IPS-NIHi7 (cell line): Measurements from ENCODE around the gene CAPS.

ENCODE experiments used
- DNase-seq: peaks from one replicate; pipeline ENCODE4 v3.0.0; 2012; ENCODE audit warnings: mixed read lengths; ENCODE audit errors: extremely low spot score

Gene CAPS

DNA sequence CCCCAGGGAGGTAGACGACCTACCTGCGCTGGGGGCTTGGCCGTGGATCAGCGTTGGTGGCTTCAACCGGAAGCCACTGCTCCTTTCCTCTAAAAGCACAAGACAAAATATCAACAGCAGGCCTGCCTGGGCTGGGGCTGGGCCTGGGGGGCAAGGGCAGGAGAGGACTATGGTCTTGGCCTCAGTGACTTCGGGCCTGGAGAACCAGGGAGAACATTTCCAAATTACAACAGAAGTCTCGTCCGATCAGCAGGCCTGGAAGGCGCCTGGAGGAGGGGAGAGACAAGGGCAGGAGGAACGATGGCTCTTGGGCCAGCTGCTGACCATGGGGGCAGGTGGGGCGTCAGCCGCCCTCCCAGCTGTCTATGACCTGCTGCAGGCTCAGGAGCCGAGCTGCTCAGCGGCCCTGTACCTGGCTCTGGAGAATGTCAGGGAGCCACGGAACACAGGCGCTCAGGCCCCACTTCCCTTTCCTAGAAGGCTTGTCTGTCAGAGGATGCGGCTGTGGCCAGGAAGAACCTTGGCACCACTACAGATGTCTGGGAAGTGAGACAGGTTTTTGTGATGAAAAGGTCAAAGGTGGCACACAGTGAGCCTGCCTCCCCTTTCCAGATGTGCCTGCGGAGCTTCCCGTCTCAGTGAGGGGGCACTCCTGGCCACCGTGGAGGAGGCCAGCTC, 19.5 kb downstream of the CAPS start:
- DNase-seq, result no peak

GRCh38 chr19:5934069-5934401, 20.0 kb downstream of the CAPS start:
- DNase-seq, result no peak

DNA sequence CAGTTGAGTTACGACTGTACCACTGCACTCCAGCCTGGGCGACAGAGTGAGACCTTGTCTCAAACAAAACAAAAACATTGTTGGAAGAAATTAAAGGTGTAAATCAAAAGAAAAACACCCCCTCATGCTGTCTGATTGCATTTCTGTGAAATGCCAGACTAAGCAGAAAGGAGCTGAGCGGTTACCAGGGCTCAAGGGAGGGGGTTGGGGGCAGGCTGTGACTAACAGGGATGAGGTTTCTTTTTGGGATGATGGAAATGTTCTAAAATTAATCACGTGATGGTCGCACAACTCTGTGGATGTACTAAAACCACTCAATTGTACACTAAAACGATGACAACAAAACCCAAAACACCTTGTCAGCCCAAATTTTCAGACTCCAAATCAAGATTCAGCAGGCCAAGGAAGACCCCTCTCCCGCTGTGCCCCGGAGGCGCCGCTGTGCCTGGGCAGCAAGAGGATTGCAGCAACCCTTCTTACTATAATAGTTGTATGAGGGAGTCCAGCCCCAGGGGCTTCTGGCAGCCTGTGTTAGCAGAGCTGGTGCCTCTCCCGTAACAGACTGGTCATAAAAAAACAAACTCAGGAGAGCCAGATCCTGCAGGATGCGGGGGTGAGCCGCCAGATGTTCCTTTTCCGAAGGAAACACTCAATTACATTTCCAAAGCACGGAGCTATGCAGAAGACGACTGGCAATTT, 20.9 kb downstream of the CAPS start:
- DNase-seq, result no peak

DNA sequence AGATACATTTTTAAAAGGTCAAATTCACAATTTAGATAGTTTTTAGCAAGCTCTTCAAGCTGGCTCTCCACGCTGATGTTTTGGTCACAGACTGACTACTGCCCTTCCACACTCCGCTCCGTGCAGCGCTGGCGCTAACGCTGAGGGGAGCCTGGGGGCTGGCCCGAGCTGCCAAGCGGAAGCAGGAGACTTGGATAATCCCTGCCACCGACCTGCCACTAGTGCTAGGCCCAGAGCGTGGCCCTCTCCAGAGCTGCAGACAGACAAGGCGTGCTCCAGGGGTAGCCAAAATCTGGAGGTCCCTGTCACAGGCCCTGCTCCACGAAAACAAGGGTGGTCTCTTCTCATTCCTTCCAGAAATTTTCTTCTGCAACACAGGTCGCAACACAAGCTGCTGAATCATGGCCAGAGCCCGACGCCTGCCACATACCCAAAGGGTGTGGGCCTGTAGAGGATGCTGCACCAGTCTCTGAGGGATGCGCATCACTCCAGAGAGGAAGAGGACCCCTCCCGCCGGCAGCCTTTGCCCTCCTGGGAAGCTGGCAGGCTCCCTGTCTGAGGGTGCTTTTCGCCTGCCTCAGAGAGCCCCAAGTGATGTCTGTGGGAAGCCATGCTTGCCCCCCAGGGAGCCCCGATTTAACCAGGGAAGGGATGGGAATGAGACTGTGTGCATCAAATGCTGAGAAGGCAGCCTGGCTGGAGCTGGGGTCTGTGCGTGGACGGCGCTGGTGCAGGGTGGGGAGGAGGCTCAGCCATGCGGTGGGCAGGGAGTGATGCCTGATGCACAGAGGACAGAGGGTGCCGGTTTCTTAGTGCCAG, 21.6 kb downstream of the CAPS start:
- DNase-seq, result no peak

DNA sequence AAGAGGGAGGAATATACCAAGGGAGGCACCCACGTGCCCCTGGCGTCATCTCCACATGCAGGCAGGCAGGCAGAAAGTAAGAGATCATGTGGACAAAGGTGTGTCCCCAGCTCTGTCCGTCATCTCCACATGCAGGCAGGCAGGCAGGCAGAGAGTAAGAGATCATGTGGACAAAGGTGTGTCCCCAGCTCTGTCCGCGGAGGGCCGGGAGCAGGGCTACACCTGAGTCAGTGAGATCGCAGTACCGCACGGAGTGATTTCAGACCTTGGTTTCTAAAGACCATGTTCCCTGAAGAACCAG, 22.2 kb downstream of the CAPS start:
- DNase-seq, result no peak

DNA sequence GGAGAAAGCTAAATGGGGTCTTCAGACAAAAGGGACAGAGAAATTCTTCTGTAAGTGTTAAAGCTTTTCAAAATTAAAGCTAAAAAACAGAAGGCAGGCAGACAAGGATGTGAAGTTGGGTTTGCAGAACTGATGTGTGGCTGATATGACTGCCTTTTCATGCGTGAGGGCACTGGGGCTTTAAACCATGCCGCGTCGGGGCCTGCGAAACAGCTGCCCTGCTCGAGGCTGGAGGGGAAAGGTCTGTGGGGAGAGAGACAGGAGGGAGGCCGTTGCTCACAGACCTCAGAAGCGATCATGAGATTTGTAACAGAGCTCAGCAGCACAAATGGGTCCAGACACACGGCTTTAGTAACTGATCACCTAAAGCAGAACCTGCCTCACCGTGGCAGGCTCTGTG, 23.5 kb downstream of the CAPS start:
- DNase-seq, result no peak

DNA sequence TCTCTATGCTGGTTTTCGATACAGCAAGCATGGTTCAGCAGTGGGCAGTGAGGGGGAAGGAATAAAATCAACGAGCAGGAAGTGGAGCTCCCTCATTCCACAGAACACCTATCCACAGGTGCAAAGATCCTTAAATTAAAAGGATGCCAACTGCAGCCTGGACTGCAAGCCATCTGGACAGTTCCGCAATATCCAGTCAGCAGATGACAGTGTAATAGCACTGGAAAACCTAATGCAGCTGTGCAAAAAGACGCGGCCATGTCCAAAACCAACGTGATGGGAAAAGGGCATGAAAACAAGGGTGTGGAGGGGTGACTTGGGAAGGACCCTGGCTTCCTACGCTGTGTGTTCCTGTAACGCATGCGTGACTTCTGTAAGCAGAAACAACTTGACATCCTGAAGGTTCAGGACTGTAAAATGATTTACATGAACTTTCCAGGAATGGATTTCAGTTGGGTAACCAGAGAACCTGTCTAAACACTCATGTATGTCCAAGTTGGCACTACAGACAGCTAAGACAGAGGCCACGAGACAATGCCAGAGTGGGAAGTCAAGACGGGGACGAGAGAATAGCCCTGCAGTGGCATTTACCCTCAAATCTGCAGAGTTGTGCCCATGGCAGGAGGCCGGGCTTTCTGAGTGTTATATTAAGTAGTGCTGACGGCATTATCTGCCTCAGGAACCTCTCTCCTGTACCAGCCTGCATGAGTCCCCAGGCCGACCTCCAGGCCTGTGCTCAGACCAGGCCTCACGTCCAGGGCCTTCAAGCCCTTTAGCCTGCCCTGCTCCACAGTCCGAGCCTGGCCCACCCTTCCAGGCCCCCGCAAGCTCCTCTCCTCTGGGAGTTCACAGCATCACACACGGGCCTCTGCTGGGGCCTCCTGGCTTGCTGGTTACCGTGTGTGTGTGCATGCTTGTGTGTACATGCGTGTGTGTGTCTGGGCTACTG, 26.5 kb downstream of the CAPS start:
- DNase-seq, result no peak

GRCh38 chr19:5941673-5942072, 27.6 kb downstream of the CAPS start:
- no peak for DNase-seq

DNA sequence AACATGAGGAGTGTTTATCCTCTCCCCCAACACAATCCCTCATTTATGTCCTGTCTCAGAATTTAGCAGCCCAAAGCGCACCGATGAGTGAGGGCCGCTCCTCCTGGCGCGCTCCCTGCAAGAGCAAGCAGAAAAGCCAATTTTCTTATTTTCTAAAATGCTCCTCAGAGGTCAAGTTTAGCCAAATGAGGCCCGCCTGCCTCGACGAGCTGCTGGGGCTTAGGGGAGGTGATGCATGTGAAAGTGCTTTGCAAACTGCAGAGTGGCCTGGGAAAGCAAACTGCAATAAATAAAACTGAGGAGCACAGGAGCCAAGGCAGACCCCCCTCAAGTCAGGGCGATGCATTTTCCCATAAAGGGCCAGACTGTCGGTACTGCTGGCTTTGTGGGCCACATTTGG, 29.0 kb downstream of the CAPS start:
- DNase-seq, result no peak

DNA sequence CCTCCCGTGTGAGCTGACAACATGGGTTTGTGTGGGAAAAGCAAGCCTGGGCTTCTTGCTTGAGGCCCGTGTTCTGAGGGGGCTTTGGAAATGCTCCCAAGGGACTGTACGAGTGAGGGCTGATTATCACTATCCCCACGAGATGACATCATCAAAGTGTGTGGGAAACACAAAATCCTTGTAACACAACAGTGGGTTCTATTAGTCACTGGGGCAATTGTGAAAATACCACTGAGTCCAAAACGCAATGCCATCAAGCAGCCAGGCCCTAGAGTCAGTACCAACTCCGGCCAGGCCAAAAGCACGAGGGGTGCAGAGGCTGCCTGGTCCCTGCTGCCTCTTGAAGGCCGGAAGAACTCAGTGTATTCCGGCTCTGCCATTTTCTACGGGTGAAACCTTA, 29.6 kb downstream of the CAPS start:
- no peak for DNase-seq

GRCh38 chr19:5947435-5947834, 33.4 kb downstream of the CAPS start:
- no peak for DNase-seq

DNA sequence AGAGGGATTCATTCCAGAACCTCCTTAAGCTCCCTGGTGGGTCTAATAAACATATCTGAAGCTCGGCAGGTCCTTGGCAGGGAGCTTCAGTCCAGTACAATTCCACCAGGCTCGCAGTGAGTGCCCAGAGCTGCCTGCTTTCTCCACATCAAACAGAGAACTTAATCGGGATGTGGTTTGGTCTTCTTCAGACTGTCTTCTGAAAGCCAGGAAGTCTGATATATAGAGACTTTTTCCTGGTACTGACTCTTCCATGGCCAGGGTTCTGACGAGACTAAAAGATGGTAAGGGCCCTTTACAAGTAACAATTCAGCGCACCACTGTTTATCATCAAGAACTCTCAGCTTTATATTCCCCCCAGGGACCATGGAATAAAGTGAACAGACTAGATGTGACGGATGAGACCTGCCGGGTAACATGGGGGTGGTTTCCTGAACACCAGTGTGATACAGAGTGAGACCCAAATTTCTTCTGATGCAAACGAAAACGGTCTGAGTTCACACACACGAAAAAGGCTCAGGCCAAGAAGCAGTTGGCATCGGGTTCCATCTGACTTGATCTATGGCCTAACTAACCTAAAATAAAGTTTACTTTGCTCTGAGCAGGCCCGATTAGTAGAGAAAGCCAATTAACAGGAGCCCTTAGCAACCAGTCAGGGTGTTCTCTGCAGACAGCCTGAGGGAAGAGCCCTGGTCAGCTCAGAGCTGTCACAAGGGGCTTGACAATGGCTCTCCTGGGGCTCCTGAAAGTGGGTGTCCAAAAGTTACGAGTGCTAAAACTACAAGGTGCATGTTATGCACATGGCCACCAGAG, 34.9 kb downstream of the CAPS start:
- no peak for DNase-seq

DNA sequence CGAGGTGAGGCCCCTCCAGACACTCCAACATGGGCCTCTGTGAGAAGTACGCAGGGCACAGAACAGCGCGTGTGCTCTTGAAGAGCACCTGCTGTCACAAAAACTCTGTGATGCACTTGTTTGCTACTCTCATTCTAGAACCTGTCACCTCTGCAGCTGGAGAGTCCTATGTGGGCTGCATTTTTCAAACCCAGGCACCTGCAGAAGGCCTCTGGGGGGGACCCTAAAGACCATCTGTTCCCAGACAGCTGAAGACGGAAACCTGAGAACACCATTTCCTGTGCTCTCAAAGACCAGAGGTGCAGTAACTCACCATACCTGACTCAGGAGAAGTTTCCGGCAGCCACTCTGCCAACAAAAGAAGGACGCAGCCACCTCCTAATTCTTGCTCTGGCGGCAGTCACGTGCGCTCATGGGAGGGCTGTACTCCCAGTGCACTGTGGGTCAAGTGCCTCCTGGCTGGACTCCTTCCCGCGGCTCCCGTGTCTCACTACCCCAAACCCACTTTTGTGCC, 35.8 kb downstream of the CAPS start:
- no peak for DNase-seq

DNA sequence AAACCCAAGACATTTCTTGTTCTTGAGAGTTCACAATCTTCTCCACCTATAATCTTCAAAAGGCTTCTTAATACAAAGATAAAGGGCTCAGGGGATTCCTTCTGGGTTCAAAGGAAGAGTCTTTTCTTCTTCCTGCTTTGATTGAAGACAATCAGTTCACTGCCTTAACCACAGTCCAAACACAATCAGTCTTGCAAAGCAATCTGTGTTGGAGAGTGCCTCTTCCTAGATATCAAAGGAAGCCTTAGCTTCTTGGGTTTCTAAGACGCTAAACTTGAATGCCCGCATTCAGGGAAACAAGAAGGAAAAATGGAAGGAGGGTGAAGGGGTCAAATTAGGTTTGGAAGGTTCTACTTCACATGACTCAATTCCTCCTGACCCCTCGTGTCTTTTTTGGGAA, 36.7 kb downstream of the CAPS start:
- no peak for DNase-seq

- peak; percentile 68 for DNase-seq
Measured at GRCh38 chr19:5951338-5951861, 37.3 kb downstream of the CAPS start.

GRCh38 chr19:5952193-5953029, 38.4 kb downstream of the CAPS start:
- DNase-seq, result no peak

DNA sequence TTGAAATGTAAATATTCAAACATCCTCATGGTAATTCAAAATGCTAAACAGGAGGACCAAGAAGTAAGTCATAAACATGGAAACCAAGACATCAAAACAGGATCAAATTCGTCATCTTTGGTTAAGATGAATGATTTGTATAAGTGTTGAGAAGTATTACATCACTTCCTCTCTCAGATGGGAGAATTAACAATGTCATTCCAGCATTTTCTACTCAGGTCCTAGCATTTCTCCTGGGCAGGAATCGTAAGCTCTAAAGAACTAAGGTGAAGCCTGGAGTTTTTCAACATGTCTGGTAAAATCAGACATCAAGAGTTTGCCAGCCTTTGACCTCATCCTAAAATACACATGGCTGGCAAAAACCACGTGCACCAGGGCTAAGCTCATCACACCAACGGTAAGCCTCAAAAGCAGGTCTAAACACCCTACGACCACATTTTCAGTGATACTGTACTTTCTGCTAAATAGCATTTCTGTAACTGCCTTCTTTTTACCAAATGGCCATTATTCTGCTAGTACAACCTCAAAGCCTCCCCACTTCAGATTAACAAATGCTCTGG, 39.1 kb downstream of the CAPS start:
- no peak for DNase-seq

- no peak for DNase-seq
Measured at GRCh38 chr19:5953680-5954213, 39.7 kb downstream of the CAPS start.

DNA sequence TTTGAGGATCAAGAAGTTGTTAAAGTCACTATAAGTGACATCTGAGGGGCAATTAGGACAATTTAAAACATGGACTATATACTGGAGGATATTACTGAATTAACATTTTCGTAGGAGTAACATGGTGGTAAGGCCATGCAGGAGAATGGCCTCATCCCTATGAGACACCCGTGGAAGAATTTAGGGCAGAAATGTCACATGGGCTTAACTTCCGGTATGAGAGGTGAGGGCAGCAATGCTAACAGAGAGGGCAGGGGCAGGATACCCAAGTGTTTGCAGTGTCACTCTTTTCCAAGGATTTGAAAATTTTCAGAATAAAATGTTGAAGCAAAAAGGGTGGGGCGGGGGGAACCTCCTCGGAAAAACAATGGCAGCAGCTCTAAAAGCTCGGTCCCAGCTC, 40.2 kb downstream of the CAPS start:
- DNase-seq, result no peak
